ENCODE data around the gene ANGPTL2.
"Not testable (repeated sequence)": the region's sequence is repeated elsewhere in the genome, so short reads cannot be mapped to it uniquely, and the experiment has no call there.

Gene ANGPTL2

DNA sequence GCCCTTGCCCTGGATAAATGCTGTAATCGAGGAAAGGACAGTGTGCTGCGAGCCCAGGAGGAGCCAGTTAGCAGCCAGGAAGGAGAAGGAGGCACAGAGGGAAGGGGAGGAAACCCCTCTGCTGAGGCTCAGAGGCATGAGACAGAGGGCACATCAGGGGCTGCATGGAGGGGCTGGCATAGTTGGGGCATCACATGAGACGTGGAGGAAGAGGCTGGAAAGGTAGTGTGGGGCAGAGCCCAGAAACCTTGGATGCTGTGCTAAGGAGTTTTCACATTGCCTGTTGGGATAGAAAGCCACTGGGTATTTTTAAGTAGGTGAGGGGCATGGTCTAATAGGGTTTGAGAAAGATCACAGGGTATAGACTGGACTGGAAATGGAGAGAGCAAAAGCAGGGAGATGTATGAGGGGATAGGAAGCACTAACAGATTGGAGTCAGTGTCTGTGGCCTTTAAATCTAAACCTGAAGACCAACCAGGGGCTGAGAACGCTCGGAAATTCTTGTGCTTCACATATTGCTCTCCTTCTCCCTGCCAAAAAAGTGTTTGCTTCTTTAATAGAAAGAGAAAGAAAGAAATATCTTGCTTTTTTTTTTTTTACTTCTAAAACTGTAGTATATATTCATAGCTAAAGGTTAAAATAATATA, 33.0 kb upstream of the ANGPTL2 start:
- no peak for DNase-seq (ENCODE audit: low read depth, low spot score)

GRCh38 chr9:127154390-127155191, 32.2 kb upstream of the ANGPTL2 start:
- DNase-seq (ENCODE audit: low read depth, low spot score): no peak

DNA sequence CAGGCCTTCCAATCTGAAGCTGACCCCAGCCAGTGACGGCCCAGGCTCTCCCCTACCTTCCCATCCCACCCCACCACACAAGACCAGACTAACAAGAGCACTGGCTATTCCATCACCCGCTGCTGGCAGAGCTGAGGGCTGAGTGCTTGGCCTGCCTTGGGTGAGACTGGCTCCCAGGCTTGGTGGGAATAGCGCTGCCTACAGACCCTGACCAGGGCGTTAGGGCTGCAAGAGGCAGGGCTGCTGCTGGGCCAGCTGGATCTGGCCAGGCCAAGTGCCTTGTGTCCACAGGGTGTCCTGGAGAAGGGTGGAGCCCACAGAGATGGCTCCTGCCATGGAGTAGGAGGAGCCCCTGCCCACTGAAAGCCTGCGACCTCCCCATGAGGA, 31.6 kb upstream of the ANGPTL2 start:
- DNase-seq (ENCODE audit: low read depth, low spot score): no peak

GRCh38 chr9:127153501-127153900, 31.1 kb upstream of the ANGPTL2 start:
- no peak for DNase-seq (ENCODE audit: low read depth, low spot score)

DNA sequence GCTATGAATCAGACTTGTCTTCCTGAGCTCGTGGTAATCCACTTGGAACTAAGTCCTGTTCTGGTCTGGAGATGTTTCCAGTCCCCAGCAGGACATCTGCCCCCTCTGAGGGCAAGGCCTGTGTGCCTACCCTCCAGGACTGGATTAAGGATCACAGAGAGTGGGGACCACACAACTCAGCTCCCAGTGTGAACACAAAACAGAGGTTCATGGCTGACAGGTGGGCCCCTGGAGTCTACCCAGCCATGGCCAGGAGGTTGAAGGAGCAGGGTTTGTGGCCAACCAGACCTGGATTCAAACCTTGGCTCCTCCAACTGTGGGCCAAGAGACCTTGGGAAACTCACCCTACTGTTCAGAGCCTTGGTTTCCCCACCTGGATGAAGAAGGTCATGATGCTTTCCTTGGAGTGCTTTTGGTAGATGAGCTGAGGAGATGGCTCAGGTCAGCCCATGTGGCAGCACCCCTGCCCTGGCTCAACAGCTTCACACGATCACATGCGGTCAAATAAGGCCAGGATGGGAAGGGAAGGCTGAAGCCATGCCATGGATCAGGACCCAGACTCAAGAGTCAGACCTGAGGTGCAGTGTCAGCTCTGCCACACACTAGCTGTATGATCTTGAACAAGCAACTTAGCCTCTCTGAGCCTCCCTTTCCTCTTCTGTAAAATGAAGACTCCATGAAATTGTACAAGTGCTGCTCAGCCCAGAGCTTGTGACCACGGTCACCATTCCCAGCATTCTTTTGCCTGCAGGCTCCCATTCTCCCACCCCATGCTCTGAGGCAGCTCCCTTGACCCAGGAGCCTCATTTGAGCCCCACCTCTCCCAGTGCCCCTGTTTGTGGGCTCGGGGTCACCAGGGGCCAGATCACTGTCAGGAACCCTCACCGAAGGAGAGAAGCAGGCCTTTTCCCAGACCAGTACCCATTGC, 27.3 kb upstream of the ANGPTL2 start:
- DNase-seq (ENCODE audit: low read depth, low spot score): no peak

DNA sequence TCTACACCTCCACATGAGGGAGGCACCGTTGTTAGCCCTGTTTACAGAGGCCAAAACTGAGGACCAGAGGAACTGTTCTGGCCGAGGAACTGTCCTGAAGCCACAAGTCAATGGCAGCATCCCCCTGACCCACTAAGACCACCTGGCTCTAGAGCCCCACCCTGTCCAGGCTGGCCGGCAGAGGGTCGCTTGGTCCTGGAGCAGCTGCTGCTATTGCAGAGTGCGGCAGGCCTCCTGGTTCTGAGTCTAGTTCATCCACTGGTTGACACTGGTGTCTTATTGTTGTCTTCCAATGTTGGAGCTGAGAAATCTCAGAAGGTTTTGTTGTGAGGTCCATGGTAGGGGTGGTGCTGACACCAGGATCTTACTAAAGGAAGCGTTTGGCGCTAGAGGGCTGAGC, 26.6 kb upstream of the ANGPTL2 start:
- DNase-seq (ENCODE audit: low read depth, low spot score): no peak

DNA sequence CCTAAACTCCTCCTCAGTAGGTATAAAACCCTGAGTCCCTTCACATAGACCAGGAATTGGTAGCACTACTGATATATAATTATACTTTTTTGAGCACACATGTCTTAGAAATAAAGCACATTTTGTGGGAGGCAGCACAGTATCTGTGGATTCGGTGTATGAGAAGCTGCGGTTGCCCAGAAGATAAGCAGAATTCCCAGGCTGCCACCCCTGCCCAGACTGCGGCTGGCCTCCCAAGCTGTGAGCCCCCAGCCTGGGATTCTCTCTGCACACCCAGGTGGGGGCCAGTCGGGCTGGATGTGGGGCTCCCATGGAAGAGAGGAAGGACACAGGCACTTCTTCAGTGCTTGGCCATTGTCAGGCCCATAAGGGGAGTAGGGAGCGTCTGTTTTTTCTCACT, 25.6 kb upstream of the ANGPTL2 start:
- no peak for DNase-seq (ENCODE audit: low read depth, low spot score)

- no peak for DNase-seq (ENCODE audit: low read depth, low spot score)
Measured at GRCh38 chr9:127147251-127147650, 24.8 kb upstream of the ANGPTL2 start.

- DNase-seq (ENCODE audit: low read depth, low spot score): not testable (repeated sequence)
Measured at GRCh38 chr9:127146841-127147240, 24.4 kb upstream of the ANGPTL2 start.

DNA sequence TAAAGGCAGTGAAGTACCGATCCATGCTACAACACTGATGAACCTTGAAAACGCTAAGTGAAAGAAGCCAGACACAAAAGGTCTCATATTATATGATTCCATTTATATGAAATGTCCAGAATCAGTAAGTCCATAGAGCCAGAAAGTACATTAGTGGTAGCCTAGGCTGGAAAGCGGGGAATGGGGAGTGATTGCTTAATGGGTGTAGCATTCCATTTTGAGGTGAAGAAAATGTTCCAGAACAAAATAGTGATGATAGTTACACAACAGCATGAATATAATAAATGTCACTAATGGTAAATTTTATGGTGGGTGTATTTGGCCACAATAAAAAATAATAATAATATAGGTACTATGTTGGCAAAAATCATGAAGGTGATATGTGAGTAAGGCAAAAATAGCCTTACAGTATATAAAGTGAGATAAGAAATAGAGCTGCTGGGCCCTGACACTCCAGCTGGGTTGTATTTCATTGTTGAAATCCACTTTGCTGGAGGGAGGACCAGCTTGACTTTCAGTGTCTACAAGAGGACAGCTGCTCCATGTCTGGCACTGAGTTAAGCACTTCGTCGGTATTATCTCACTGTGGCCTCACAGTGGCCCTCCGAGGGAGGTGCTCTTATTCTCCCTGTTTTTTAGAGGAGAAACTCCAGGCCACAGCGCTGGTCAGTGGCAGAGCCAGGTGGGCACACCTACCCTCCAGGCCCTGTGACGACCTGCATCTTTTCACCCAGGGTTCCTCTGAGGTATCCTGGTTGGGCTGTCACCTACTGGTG, 22.4 kb upstream of the ANGPTL2 start:
- DNase-seq (ENCODE audit: low read depth, low spot score): no peak

DNA sequence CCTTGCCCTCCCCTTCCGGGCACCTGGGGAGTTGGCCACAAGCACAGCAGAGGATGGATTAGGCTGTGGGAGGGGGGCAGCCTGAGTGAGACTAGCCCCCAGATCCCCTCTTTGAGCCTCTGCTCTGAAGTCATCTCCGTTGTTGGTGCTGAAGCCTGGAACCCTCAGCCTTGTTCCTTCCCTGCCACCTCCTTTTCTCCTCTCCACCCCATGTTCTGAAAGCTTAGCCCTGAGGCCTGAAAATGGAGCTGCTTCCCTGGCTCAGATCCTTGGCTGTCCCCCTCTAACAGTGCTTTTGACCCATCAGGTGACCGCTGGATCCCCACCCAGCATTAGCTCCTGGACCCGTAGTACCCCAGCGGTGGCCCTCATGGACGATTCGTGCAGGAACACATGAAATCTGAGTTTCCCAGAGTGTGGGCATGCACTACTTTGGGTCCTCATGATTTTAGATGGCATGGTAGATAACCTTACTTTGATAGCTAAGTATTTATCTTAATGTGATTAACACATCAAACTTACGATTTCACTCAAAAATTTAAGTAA, 21.6 kb upstream of the ANGPTL2 start:
- no peak for DNase-seq (ENCODE audit: low read depth, low spot score)

GRCh38 chr9:127142931-127143464, 20.6 kb upstream of the ANGPTL2 start:
- DNase-seq (ENCODE audit: low read depth, low spot score): no peak

- no peak for DNase-seq (ENCODE audit: low read depth, low spot score)
Measured at GRCh38 chr9:127142291-127142690, 19.9 kb upstream of the ANGPTL2 start.

- no peak for DNase-seq (ENCODE audit: low read depth, low spot score)
Measured at GRCh38 chr9:127140842-127141675, 18.6 kb upstream of the ANGPTL2 start.

GRCh38 chr9:127140181-127140580, 17.7 kb upstream of the ANGPTL2 start:
- no peak for DNase-seq (ENCODE audit: low read depth, low spot score)

- DNase-seq (ENCODE audit: low read depth, low spot score): no peak
Measured at GRCh38 chr9:127139775-127140174, 17.3 kb upstream of the ANGPTL2 start.

DNA sequence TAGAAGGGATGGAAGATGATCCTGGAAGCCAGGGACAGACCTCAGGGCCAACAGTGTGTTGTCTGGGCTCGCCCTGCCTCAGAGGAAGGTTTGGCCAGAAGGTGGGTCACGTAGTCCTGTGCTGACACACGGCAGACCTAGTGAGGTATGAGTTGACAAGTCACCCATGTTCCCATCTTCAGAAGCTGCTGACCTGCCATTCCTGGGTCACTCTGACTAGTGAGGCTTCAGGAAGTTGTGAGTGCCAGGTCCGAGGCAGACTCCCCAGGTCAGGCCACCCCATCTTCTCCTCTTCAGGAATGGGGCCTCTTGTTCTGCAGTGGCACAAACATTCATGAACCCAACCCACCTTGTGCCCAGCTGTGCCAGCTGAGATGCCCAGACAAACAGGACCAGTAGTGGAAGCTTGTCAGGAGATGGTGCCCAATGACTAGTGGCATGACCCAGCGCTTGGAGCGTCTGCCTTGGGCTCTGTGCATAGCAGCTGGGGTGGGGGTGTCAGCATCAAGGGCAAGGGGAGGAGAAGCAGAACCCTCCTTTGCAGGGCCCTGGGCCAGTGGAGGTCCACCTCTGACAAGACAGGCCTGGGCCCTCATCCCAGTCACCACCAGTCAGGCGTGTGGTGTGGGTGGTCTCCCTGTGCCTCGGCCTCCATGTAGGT, 16.8 kb upstream of the ANGPTL2 start:
- no peak for DNase-seq (ENCODE audit: low read depth, low spot score)

- no peak for DNase-seq (ENCODE audit: low read depth, low spot score)
Measured at GRCh38 chr9:127138444-127138843, 16.0 kb upstream of the ANGPTL2 start.

DNA sequence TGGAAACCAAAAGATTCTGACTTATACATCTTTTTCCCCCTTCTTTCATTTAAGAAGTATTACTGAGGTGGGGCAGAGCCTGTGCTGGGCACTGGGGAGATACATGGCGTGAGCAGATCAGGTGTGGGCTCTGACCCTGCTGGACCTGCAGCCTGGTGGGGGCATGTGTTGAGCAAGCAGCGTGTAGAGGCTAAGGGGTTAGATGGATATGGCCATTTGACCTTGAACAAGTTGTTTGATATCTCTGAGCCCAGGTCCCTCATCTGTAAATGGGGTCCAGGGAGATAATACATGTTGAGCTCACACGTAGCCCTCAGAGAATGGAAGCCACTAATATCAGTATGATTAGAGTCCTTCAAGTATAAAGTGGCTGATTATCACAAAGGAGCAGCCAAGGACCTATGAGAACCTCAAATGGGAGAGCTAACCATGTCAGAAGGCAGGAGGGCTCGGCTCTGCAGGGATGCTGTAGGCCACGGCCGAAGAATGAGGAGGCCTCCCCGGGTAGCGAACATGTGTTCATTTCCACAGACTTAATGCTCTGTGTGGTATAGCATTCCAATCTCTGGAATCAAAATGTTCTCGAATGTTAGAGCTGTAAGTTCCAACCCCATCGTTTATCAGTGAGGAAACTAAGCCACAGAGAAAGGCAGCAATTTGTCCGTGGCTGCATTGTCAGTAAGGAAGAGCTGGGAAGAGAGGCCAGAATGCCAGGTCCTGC, 15.4 kb upstream of the ANGPTL2 start:
- DNase-seq (ENCODE audit: low read depth, low spot score): no peak

Measured in activated CD4-positive, CD25-positive, alpha-beta regulatory T cell treated with anti-CD3 and anti-CD28 coated beads, Interleukin-2, amount 50 U/mL, for 16 hours (primary cell).